SU-DHL-6 (cell line): ENCODE measurements around the gene THSD4.

Source experiments
- EZH2phosphoT487 ChIP-seq: fragments of 200-600 bp; sonication (generic), shearing (Covaris generic); conservative IDR thresholded peaks from 2 replicates; pipeline ENCODE4 v1.6.1; 2018; ENCODE audit warnings: mild to moderate bottlenecking, antibody characterized with exemption, low read length, moderate library complexity, mixed read lengths
- TF ChIP-seq, protein P1 (sequence below): fragments of 200-600 bp; sonication (generic); IDR thresholded peaks from one replicate; pipeline ENCODE4 v1.5.1; 2017; ENCODE audit warnings: antibody characterized with exemption, mild to moderate bottlenecking, low read length, moderate library complexity; ENCODE audit not compliant: insufficient read depth, poor library complexity, severe bottlenecking

DNA sequence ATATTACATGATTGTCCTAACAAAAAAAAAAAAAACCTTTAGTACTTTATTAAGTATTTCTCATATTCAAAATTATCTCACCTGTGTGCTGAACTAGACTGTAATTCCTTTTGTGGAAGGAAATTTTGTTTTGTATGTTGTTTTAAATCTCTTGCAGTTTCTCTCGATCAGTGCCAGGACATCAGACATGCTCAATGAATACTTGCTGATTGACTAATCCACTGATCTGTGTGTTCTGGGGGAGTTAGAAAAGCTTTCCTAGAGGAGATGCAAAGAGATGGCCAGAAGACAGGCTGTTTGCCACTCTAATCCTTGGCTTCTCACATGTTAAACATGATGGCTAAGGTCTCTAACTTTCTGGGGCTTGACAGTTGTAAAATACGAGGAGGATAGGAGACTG lies 461.8 kb downstream of the THSD4 start:
- TF ChIP-seq, protein P1, sequence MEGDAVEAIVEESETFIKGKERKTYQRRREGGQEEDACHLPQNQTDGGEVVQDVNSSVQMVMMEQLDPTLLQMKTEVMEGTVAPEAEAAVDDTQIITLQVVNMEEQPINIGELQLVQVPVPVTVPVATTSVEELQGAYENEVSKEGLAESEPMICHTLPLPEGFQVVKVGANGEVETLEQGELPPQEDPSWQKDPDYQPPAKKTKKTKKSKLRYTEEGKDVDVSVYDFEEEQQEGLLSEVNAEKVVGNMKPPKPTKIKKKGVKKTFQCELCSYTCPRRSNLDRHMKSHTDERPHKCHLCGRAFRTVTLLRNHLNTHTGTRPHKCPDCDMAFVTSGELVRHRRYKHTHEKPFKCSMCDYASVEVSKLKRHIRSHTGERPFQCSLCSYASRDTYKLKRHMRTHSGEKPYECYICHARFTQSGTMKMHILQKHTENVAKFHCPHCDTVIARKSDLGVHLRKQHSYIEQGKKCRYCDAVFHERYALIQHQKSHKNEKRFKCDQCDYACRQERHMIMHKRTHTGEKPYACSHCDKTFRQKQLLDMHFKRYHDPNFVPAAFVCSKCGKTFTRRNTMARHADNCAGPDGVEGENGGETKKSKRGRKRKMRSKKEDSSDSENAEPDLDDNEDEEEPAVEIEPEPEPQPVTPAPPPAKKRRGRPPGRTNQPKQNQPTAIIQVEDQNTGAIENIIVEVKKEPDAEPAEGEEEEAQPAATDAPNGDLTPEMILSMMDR = no peak
- no peak for TF ChIP-seq EZH2phosphoT487
